Panc1 (cell line): ENCODE results near the gene PRSS33. TPM values are rescaled to one million over a fixed set of nuclear protein-coding genes. Genes with fewer than 3 reads are reported as not detected.

Source experiments
- ATAC-seq: fragments of 200-7000 bp; cut with Tn5 transposase; 2 replicates; pipeline ENCODE4 v1.9.1; 2020; ENCODE audit warnings: mild to moderate bottlenecking, moderate library complexity
- BruUV-seq: library from RNA; stranded (reverse); fragments of 400-500 nt; replicated peaks from 2 replicates; lab custom pipeline; 2021; lab: Mats Ljungman, UMichigan
- CTCF ChIA-PET: fragments of 300-600 bp; sonication (Branson Sonifier 250); formaldehyde crosslinking; loops from one replicate; lab custom pipeline; 2022; ENCODE audit warnings: antibody characterized with exemption; lab: Charles Lee
- POLR2A ChIA-PET: fragments of 300-600 bp; sonication (Branson Sonifier 250); formaldehyde crosslinking; loops from one replicate; lab custom pipeline; 2022; ENCODE audit warnings: antibody characterized with exemption; lab: Charles Lee
- DNase-seq: peaks from one replicate; pipeline ENCODE4 v3.0.0-alpha.2; 2010; ENCODE audit warnings: low read depth, low spot score
- H3K27ac ChIP-seq: 2 replicates; pipeline ENCODE4 v1.5.1; 2011; ENCODE audit warnings: mild to moderate bottlenecking, low read length, inconsistent platforms
- H3K27me3 ChIP-seq: fragments of 200-500 bp; sonication (Bioruptor generic); 2 replicates; pipeline ENCODE4 v1.6.0; 2014; ENCODE audit warnings: low read length, inconsistent platforms; ENCODE audit not compliant: control insufficient read depth, insufficient read depth
- H3K36me3 ChIP-seq: fragments of 200-500 bp; sonication (Bioruptor generic); 2 replicates; pipeline ENCODE4 v1.5.1; 2014; ENCODE audit warnings: inconsistent platforms, mild to moderate bottlenecking, low read length, moderate library complexity; ENCODE audit not compliant: control insufficient read depth, insufficient read depth
- H3K4me1 ChIP-seq: 2 replicates; pipeline ENCODE4 v1.5.1; 2011; ENCODE audit warnings: inconsistent platforms, mild to moderate bottlenecking, low read length, moderate library complexity; ENCODE audit not compliant: control insufficient read depth, insufficient read depth
- H3K4me3 ChIP-seq, 2 experiments: 2 replicates each; pipeline ENCODE4 v1.5.1; 2011 to 2012; ENCODE audit warnings: low read depth in 2 of 2, low read length in 2 of 2, mild to moderate bottlenecking in 2 of 2, inconsistent platforms in 1 of 2, moderate library complexity in 1 of 2
- H3K9me3 ChIP-seq: fragments of 200-500 bp; sonication (Bioruptor generic); 2 replicates; pipeline ENCODE4 v1.5.1; 2014; ENCODE audit warnings: low read depth, mild to moderate bottlenecking, inconsistent platforms, low read length, moderate library complexity; ENCODE audit not compliant: control insufficient read depth, insufficient read depth
- CTCF ChIP-seq: fragments of 450-650 bp; IDR thresholded peaks from 2 replicates; pipeline ENCODE4 v1.5.1; 2017; ENCODE audit warnings: mild to moderate bottlenecking
- POLR2AphosphoS5 ChIP-seq: IDR thresholded peaks from 2 replicates; pipeline ENCODE4 v1.6.1; 2012; ENCODE audit warnings: mild to moderate bottlenecking, low read depth, low read length, moderate library complexity
- REST ChIP-seq, 2 experiments: IDR thresholded peaks; 2 replicates each; pipeline ENCODE4 v1.6.1; 2011 to 2012; ENCODE audit warnings: low read depth in 2 of 2, control low read depth in 1 of 2, low read length in 1 of 2, mild to moderate bottlenecking in 1 of 2, moderate library complexity in 1 of 2; ENCODE audit not compliant: insufficient read depth in 1 of 2
- SIN3A ChIP-seq: IDR thresholded peaks from 2 replicates; pipeline ENCODE4 v1.6.1; 2012; ENCODE audit warnings: low read depth, mild to moderate bottlenecking, low read length, moderate library complexity, borderline replicate concordance; ENCODE audit not compliant: insufficient read depth
- TCF7L2 ChIP-seq: IDR thresholded peaks from 2 replicates; pipeline ENCODE4 v1.6.1; 2011; ENCODE audit warnings: mild to moderate bottlenecking, low read depth, low read length, inconsistent platforms
- in situ Hi-C: cut with HindIII; loops from 2 replicates; pipeline ENCODE4 v1.10.0; 2016; ENCODE audit warnings: low sequenced_read_pairs, low pct_unique_long_range_greater_than_20kb
- intact Hi-C: fragments of 100-400 bp; cut with micrococcal nuclease; formaldehyde crosslinking; loops from one replicate; pipeline ENCODE4 v1.10.0; 2022; ENCODE audit not compliant: unreplicated experiment
- total RNA-seq: library from RNA; stranded (reverse); gene quantifications from one replicate; pipeline ENCODE4 v1.2.1, GENCODE V29; 2021; ENCODE audit not compliant: unreplicated experiment

The PRSS33 gene
- total RNA-seq, 1 experiment from 2014 or later = 0.59 TPM

GRCh38 chr16:2787961-2788360, 601 bp upstream of the PRSS33 start:
- H3K27ac ChIP-seq = no peak overlapping the region
- DNase-seq (no peak), ATAC-seq (no peak)
- H3K4me3 ChIP-seq = no peak overlapping the region
- no peaks in the 10 kb centered on the region for H3K36me3 ChIP-seq
- H3K4me1 ChIP-seq = peaks cover 10% of the 10 kb centered on the region; the same call in 1 of the 2 replicates
- ChIA-PET CTCF (no interaction called here), POLR2A (no interaction called here)
- H3K9me3 ChIP-seq = no peaks in the 10 kb centered on the region
- TF ChIP-seq SIN3A = no peak
- intact Hi-C loops (no loop called here), in situ Hi-C loops (no loop called here)
- H3K27me3 ChIP-seq = no peaks in the 10 kb centered on the region
- BruUV-seq = no TSS peak

GRCh38 chr16:2786826-2787151, 571 bp downstream of the PRSS33 start:
- ChIA-PET POLR2A (no interaction called here), CTCF (no interaction called here)
- H3K36me3 ChIP-seq = no peaks in the 10 kb centered on the region
- no peaks in the 10 kb centered on the region for H3K27me3 ChIP-seq
- ATAC-seq = no peak
- H3K9me3 ChIP-seq = no peaks in the 10 kb centered on the region
- no peak overlapping the region for H3K27ac ChIP-seq
- H3K4me1 ChIP-seq = peaks cover 10% of the 10 kb centered on the region; the same call in 1 of the 2 replicates
- no peak for DNase-seq
- no TSS peak for BruUV-seq
- H3K4me3 ChIP-seq = no peak overlapping the region
- in situ Hi-C loops = no loop called here
- TF ChIP-seq CTCF (no peak), TCF7L2 (no peak), REST (IDR thresholded peaks at IDR 0.05; ENCODE audit: insufficient read depth in 1 of 2, low read depth in 2 of 2, low read length in 1 of 2) (no peak)
- intact Hi-C loops = no loop called here

GRCh38 chr16:2786061-2786825, 1.1 kb downstream of the PRSS33 start:
- CTCF ChIA-PET = no interaction called here
- intact Hi-C loops = no loop called here
- in situ Hi-C loops = no loop called here
- Histone ChIP-seq H3K27me3 (no peaks in the 10 kb centered on the region), H3K27ac (peak overlapping the region; percentile 46; the same call in 1 of the 2 replicates), H3K4me3 (no peak overlapping the region), H3K36me3 (no peaks in the 10 kb centered on the region), H3K9me3 (no peaks in the 10 kb centered on the region), H3K4me1 (peaks cover 10% of the 10 kb centered on the region; the same call in 1 of the 2 replicates)
- peak; percentile 20; the same call in 1 of the 2 replicates for ATAC-seq
- no peak for DNase-seq
- TF ChIP-seq SIN3A = no peak
- no peak for TF ChIP-seq CTCF
- no peak for TF ChIP-seq TCF7L2
- no peak for TF ChIP-seq REST (IDR thresholded peaks at IDR 0.05; ENCODE audit: insufficient read depth in 1 of 2, low read depth in 2 of 2, low read length in 1 of 2)
- TF ChIP-seq POLR2AphosphoS5 = no peak
- BruUV-seq = no TSS peak
- POLR2A ChIA-PET = no interaction called here
